ENCODE measurements around the gene RNF26.

- TF ChIP-seq CTCF (IDR thresholded peaks at IDR 0.05; ENCODE audit: low read depth, low read length, missing input control) = no peak
- TF ChIP-seq YY1 (IDR thresholded peaks at IDR 0.05) = no peak
These were observed 33.4 kb downstream of the RNF26 start for GRCh38 chr11:119367661-119368120.

All from liver (tissue), 2 donors.